GM21528 (cell line): ENCODE measurements around the gene FCN2.

Experiments used
- ATAC-seq: cut with Tn5 transposase; IDR thresholded peaks from one replicate; pipeline ENCODE4 v1.9.1; 2021; ENCODE audit warnings: mild to moderate bottlenecking, moderate library complexity; ENCODE audit not compliant: unreplicated experiment, low FRiP score

Gene FCN2

GRCh38 chr9:134886413-134886913 lies 5.9 kb downstream of the FCN2 start:
- no peak for ATAC-seq

- no peak for ATAC-seq
These were observed 6.6 kb downstream of the FCN2 start for GRCh38 chr9:134887219-134887618.

GRCh38 chr9:134887686-134888602 lies 7.3 kb downstream of the FCN2 start:
- no peak for ATAC-seq

GRCh38 chr9:134888603-134889190 lies 8.1 kb downstream of the FCN2 start:
- no peak for ATAC-seq

GRCh38 chr9:134889386-134890154 lies 9.0 kb downstream of the FCN2 start:
- ATAC-seq = no peak

- no peak for ATAC-seq
These were observed 9.5 kb downstream of the FCN2 start for GRCh38 chr9:134890155-134890495.

- ATAC-seq = no peak
These were observed 10.4 kb downstream of the FCN2 start for GRCh38 chr9:134891053-134891452.

GRCh38 chr9:134891713-134892112 lies 11.1 kb downstream of the FCN2 start:
- no peak for ATAC-seq

- no peak for ATAC-seq
These were observed 11.6 kb downstream of the FCN2 start for GRCh38 chr9:134892221-134892620.

- ATAC-seq = no peak
These were observed 12.3 kb downstream of the FCN2 start for GRCh38 chr9:134892820-134893420.

- ATAC-seq = no peak
These were observed 13.7 kb downstream of the FCN2 start for GRCh38 chr9:134894136-134894860.

- ATAC-seq = no peak
These were observed 14.5 kb downstream of the FCN2 start for GRCh38 chr9:134895097-134895496.

- no peak for ATAC-seq
These were observed 14.9 kb downstream of the FCN2 start for GRCh38 chr9:134895567-134895907.

GRCh38 chr9:134895908-134896833 lies 15.6 kb downstream of the FCN2 start:
- no peak for ATAC-seq

GRCh38 chr9:134896834-134897583 lies 16.4 kb downstream of the FCN2 start:
- ATAC-seq = no peak

GRCh38 chr9:134897584-134898170 lies 17.1 kb downstream of the FCN2 start:
- ATAC-seq = no peak

GRCh38 chr9:134898319-134898718 lies 17.7 kb downstream of the FCN2 start:
- ATAC-seq = no peak

- ATAC-seq = no peak
These were observed 18.6 kb downstream of the FCN2 start for GRCh38 chr9:134899168-134899567.
